Right atrium auricular region (tissue), 2 donors: ENCODE results near the gene MAP3K19. TPM values are rescaled to one million over a fixed set of nuclear protein-coding genes. Genes with fewer than 3 reads are reported as not detected.
A peak's percentile ranks its signal among the peaks of the same experiment; 100 is the strongest.

Source experiments
- DNase-seq: peaks from one replicate; pipeline ENCODE4 v3.0.0-alpha.2; 2019; ENCODE audit warnings: low spot score
- H3K27ac ChIP-seq, 2 donors: fragments of 200-600 bp; sonication (generic); 1 replicate in 1 of 2; 2 replicates in 1 of 2; pipeline ENCODE4 v1.5.1; 2016 to 2019
- H3K27me3 ChIP-seq, 2 donors: fragments of 200-600 bp; sonication (generic); one replicate each; pipeline versions ENCODE4 v1.5.1 to v1.6.0; 2017 to 2019
- H3K36me3 ChIP-seq: fragments of 200-600 bp; sonication (generic); one replicate; pipeline ENCODE4 v1.5.1; 2016
- H3K4me1 ChIP-seq, 2 donors: fragments of 200-600 bp; sonication (generic); one replicate each; pipeline versions ENCODE4 v1.5.1 to v1.6.0; 2017 to 2019
- H3K4me3 ChIP-seq, 2 donors: fragments of 200-600 bp; sonication (generic); 1 replicate in 1 of 2; 2 replicates in 1 of 2; pipeline ENCODE4 v1.5.1; 2017 to 2019; ENCODE audit warnings: mild to moderate bottlenecking in 1 of 2, moderate library complexity in 1 of 2
- H3K9me3 ChIP-seq, 2 donors: fragments of 200-600 bp; sonication (generic); one replicate each; pipeline ENCODE4 v1.5.1; 2019
- CTCF ChIP-seq, 2 donors: fragments of 200-600 bp; sonication (generic); IDR thresholded peaks; one replicate each; pipeline ENCODE4 v1.5.1; 2019; ENCODE audit warnings: antibody characterized with exemption in 2 of 2
- total RNA-seq, 2 donors: library from RNA; depleted of rRNA; stranded (reverse); fragments of >200 nt; gene quantifications; one replicate each; pipeline ENCODE4 v1.1.0, GENCODE V29; 2016

MAP3K19 gene
- total RNA-seq, 2 donors from 2014 or later, result not detected

- Histone ChIP-seq H3K27me3 (no peaks in the 10 kb centered on the region), H3K36me3 (no peaks in the 10 kb centered on the region), H3K27ac (no peak overlapping the region), H3K4me1 (no peaks in the 10 kb centered on the region), H3K9me3 (peaks cover 0 to 6% of the 10 kb centered on the region in 2 donors), H3K4me3 (no peak overlapping the region)
- DNase-seq, result no peak
- TF ChIP-seq CTCF (IDR thresholded peaks at IDR 0.05), result no peak
Observed at GRCh38 chr2:135011633-135012032, 35.6 kb downstream of the MAP3K19 start.

- Histone ChIP-seq H3K36me3 (no peaks in the 10 kb centered on the region), H3K4me3 (no peak overlapping the region), H3K27ac (no peak overlapping the region), H3K27me3 (no peaks in the 10 kb centered on the region), H3K4me1 (no peaks in the 10 kb centered on the region), H3K9me3 (no peaks in the 10 kb centered on the region)
- DNase-seq, result no peak
- no peak for TF ChIP-seq CTCF (IDR thresholded peaks at IDR 0.05)
Observed at GRCh38 chr2:135010200-135010942, 36.9 kb downstream of the MAP3K19 start.

- H3K36me3 ChIP-seq, result no peaks in the 10 kb centered on the region
- no peak overlapping the region for H3K4me3 ChIP-seq
- H3K9me3 ChIP-seq, result no peaks in the 10 kb centered on the region
- no peak overlapping the region for H3K27ac ChIP-seq
- H3K4me1 ChIP-seq, result peaks cover 0 to 3% of the 10 kb centered on the region in 2 donors
- TF ChIP-seq CTCF (IDR thresholded peaks at IDR 0.05), result no peak
- DNase-seq, result no peak
- H3K27me3 ChIP-seq, result no peaks in the 10 kb centered on the region
Observed at GRCh38 chr2:135009339-135009738, 37.9 kb downstream of the MAP3K19 start.

DNA sequence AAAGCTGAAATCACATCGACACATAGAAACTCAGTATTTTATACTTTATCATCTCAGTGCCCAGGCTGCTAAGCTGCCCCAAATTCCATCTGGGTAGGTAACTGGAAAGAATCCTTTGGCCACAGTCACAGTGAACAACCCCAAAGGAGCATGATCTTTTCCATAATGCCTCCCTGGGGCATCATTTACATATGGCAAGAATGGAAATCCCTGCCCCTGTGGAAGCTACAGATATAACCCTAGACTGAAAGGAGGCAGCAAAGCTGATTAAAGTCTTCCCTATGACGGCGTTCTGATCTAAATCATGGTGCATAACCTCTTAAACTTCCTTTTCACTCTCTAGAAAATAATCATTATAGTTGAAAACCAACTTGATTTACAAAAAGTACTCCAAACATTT, 41.5 kb downstream of the MAP3K19 start:
- Histone ChIP-seq H3K27ac (no peak overlapping the region), H3K4me3 (no peak overlapping the region), H3K9me3 (no peaks in the 10 kb centered on the region), H3K4me1 (peaks cover 0 to 7% of the 10 kb centered on the region in 2 donors), H3K27me3 (no peaks in the 10 kb centered on the region), H3K36me3 (no peaks in the 10 kb centered on the region)
- no peak for TF ChIP-seq CTCF (IDR thresholded peaks at IDR 0.05)
- DNase-seq, result no peak

- DNase-seq, result peak; percentile 62
- peaks cover 0 to 7% of the 10 kb centered on the region in 2 donors for H3K4me1 ChIP-seq
- TF ChIP-seq CTCF (IDR thresholded peaks at IDR 0.05), result peak; percentile 65 to 93
- H3K36me3 ChIP-seq, result no peaks in the 10 kb centered on the region
- no peaks in the 10 kb centered on the region for H3K27me3 ChIP-seq
- H3K9me3 ChIP-seq, result no peaks in the 10 kb centered on the region
- no peak overlapping the region for H3K27ac ChIP-seq
- no peak overlapping the region for H3K4me3 ChIP-seq
Observed at GRCh38 chr2:135004005-135004746, 43.1 kb downstream of the MAP3K19 start.
